Esophagus muscularis mucosa (tissue), 4 donors: ENCODE measurements around the gene KLHDC4.

ENCODE experiments used
- CTCF ChIP-seq, 3 experiments: fragments of 200-600 bp in 2 of 3; fragments of 450-650 bp in 1 of 3; sonication (generic) in 2 of 3; IDR thresholded peaks; one replicate each; pipeline ENCODE4 v1.5.1; 2017 to 2019; ENCODE audit warnings: antibody characterized with exemption in 3 of 3, mild to moderate bottlenecking in 2 of 3, moderate library complexity in 1 of 3
- EP300 ChIP-seq: sonication (generic); formaldehyde crosslinking; IDR thresholded peaks from one replicate; pipeline ENCODE4 v1.6.1; 2017; ENCODE audit warnings: antibody characterized with exemption
- POLR2A ChIP-seq: fragments of 450-650 bp; IDR thresholded peaks from one replicate; pipeline ENCODE4 v1.6.1; 2017; ENCODE audit warnings: antibody characterized with exemption, moderate library complexity, mild to moderate bottlenecking, low read depth
- POLR2AphosphoS5 ChIP-seq, 2 donors: sonication (generic); formaldehyde crosslinking; IDR thresholded peaks; one replicate each; pipeline ENCODE4 v1.6.1; 2017; ENCODE audit warnings: antibody characterized with exemption in 2 of 2

- TF ChIP-seq CTCF (IDR thresholded peaks at IDR 0.05) (no peak), POLR2AphosphoS5 (IDR thresholded peaks at IDR 0.05) (no peak), POLR2A (no peak), EP300 (no peak)
Measured at GRCh38 chr16:87728026-87728425, 37.8 kb downstream of the KLHDC4 start.
